NK-92 (cell line): ENCODE data around the gene TRAF3.
"Not testable (repeated sequence)": the region's sequence is repeated elsewhere in the genome, so short reads cannot be mapped to it uniquely, and the experiment has no call there.

Experiments used
- DNase-seq: peaks from one replicate; lab custom pipeline; 2025; ENCODE audit not compliant: unreplicated experiment; lab: John Stamatoyannopoulos, UW

Gene TRAF3

DNA sequence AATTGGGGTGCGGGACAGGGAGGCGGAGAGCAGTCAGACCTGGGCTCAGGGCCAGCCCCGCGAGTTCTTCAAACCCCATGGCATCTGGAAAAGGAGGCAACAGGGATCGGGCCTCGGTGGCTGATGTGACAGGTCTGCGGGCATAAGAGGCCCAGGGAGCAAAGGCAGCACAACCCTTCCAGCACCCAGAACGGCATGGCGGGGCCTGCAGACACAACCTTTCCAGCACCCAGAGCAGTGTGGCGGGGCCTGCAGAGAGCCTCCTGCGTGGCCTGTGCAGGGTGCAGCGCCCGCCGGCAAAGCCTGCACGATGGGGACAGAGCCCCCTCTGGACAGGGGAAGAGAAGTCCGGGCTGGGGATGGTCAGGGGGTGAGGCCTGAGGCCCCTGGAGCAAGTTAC is 26.2 kb upstream of the TRAF3 start:
- DNase-seq: no peak

GRCh38 chr14:102752239-102752847 is 24.9 kb upstream of the TRAF3 start:
- no peak for DNase-seq

DNA sequence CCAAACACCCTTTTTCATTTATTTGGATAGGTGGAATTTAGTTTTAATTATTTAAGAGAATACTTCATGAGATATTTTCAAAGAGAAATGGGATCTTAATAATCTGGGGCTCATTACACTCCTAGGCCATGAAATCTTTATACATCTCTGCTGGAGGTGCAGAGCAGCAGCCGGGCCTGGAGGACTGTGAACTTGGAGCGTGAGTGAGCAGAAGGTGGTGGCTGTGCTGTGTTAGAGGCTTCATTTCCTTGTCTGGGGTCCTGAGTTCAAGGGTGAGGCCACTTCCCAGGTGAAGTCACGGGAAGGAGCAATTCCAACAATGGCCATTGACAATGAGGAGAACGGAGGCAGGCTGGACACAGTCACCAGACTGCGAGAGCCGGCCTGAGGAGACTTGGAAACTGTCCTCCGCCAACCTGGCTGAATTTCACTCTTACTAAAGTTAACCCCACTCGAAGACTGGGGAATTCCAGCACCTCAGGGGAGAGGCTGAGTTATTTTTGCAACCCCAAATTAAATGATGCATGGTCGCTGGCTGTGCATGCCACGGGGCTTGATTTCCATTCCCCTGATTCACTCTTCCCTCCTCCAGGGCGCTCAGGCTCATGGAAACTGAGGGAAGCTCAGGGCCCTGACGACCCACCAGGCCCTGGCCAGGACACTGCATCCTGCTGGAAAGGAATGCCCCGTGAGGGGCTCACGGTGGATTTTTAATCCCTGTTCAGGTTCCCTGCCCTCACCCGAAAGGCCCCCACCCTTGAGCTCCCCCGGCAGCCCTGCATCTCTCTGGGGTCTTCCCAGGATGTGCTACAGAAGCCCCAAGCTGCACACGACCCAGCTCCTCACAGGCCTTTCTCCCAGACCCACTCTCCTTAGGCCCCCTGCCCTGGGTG is 22.6 kb upstream of the TRAF3 start:
- no peak for DNase-seq

- DNase-seq: no peak
Observed at GRCh38 chr14:102757646-102758045, 19.6 kb upstream of the TRAF3 start.

- DNase-seq: no peak
Observed at GRCh38 chr14:102758087-102758486, 19.2 kb upstream of the TRAF3 start.

DNA sequence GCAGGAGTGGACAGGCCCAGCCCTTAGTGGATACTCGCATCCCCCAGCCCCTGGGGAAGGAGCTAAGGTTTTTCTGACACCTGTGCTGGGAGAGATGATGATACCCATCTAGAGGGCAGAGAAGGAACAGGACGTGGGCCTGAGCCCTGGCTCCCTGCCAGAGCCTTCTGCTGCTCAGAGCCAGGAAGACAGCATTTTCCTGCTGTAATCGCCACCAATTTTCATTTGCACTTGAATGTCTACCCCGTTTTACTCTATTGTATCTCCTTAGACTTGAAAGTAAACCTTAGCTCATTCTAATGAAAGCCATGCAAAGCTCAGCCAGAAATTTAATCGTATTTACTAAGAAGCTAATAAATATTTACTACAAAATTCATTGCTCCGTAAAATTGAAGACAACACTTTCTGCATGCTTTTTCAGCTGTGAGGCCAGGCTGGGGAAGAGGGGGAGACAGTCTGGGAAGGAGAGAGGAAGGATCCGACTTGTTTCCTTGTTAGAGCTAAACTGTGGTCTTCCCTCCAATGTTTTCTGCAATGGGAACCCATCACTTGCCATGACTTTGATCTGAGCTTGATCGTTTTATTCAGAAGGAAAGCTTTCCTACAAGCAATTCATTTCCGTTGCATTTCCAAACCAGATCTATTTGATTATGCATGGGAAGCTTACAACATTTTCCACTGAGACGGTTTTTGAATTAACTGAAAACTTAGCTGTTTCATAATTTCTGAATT is 17.6 kb upstream of the TRAF3 start:
- DNase-seq: no peak

DNA sequence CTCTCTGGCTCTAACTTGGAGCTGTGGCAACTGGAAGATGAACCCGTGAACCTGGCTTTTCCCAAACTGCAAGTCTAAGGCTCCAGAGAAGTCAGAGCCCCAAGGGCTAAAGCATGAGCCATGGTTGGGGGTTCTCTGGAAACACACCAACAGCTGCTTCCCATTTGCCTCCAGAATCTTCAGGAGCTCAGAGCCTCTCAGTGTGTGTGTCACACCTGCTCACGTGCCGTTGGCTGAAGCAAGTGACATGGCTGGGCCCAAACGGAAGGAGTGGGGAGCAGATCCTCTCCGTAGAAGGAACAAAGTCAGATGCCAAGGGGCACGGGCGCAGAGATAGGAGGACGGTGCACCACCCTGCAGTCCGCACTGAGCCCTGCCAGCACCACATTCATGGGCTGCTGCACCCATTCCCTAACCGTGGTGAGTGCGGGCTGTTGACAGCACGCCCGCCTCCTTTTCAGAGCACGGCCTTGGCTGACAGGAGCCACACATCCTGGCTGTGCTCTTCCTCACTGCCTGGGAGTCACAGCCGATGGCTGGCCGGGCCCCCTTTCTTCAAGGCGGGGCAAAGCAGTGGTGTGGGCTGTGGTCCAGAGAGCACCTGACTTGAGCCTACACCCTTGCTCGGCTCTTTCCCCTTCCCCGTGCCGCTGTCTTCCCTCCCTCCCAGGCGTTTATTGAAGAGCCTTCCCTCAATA is 16.6 kb upstream of the TRAF3 start:
- no peak for DNase-seq

- no peak for DNase-seq
Observed at GRCh38 chr14:102761206-102761605, 16.0 kb upstream of the TRAF3 start.

DNA sequence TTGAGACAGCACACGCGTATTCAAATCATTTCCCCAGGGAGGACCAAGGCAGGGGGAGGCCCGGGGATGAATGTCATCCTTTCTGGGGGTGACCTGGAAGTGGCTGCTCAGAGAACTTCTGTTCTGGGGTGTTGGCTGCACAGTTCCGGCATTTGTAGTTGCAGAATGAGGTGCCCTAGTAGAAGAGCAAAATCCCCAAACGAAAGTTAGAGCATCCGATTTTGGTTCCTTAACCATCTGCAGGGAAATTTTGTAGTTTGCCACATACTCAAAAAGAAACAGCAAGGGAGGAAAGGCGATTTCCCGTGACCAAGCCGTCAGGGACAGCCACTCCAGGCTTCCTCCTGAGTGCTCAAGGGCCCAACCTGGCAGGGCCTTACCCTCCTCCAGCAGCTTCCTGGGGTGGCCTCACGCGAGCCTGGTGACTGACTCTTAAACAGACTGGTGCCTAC is 13.0 kb upstream of the TRAF3 start:
- no peak for DNase-seq

GRCh38 chr14:102765770-102766169 is 11.5 kb upstream of the TRAF3 start:
- not testable (repeated sequence) for DNase-seq

GRCh38 chr14:102768223-102769048 is 8.8 kb upstream of the TRAF3 start:
- no peak for DNase-seq

GRCh38 chr14:102769049-102769327 is 8.3 kb upstream of the TRAF3 start:
- DNase-seq: no peak

- no peak for DNase-seq
Observed at GRCh38 chr14:102770147-102771123, 6.8 kb upstream of the TRAF3 start.

- no peak for DNase-seq
Observed at GRCh38 chr14:102771144-102771543, 6.1 kb upstream of the TRAF3 start.

DNA sequence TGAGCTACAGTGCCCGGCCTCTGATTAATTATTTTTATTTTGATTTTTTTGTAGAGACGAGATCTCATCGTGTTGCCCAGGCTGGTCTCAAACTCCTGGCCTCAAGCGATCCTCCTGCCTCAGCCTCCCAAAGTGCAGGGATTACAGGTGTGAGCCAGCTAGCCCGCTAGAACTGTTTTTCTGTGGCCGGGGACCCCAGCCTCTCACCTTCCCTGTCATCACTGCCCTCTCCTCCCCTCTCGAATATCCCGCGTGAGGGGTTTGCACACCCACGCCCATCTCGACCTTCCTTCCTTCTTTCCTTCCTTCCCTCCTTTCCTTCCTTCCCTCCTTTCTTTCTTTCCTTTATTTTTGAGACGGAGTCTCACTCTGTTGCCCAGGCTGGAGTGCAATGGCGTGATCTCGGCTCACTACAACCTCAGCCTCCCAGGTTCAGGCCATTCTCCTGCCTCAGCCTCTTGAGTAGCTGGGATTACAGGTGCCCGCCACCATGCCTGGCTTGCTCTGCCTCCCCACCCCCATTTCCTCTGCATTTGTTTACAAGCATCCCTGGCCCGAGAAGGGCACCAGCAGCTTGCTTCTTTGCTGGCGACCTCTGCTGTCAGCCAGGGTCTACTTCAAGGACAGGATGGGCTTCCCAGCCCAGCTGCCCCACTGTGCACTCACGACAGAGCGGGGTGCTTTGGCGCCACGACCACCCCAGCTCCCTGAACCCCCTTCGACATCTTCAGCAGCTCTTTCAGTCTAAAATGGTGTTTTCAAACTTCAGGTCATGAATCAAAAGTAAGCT is 4.3 kb upstream of the TRAF3 start:
- DNase-seq: no peak

GRCh38 chr14:102774391-102775153 is 2.7 kb upstream of the TRAF3 start:
- DNase-seq: no peak

- DNase-seq: no peak
Observed at GRCh38 chr14:102775855-102776760, 1.1 kb upstream of the TRAF3 start.
